Right renal pelvis (tissue), 4 donors: ENCODE data around the gene EPS8. TPM values are rescaled to one million over a fixed set of nuclear protein-coding genes. Genes with fewer than 3 reads are reported as not detected.

ENCODE experiments used
- DNase-seq, 4 donors: peaks; one replicate each; pipeline ENCODE4 v3.0.0-alpha.2; 2013; ENCODE audit warnings: low read depth in 4 of 4, low spot score in 3 of 4, missing footprints in 1 of 4
- polyA plus RNA-seq, 4 donors: library from polyadenylated mRNA; unstranded; fragments of 120-200 nt; gene quantifications; one replicate each; pipeline ENCODE4 v1.2.1, GENCODE V29; 2013; ENCODE audit not compliant: insufficient read length in 4 of 4

The EPS8 gene
- polyA plus RNA-seq, 4 donors, result 56.9 to 65.8 (median 61.9) TPM

DNA sequence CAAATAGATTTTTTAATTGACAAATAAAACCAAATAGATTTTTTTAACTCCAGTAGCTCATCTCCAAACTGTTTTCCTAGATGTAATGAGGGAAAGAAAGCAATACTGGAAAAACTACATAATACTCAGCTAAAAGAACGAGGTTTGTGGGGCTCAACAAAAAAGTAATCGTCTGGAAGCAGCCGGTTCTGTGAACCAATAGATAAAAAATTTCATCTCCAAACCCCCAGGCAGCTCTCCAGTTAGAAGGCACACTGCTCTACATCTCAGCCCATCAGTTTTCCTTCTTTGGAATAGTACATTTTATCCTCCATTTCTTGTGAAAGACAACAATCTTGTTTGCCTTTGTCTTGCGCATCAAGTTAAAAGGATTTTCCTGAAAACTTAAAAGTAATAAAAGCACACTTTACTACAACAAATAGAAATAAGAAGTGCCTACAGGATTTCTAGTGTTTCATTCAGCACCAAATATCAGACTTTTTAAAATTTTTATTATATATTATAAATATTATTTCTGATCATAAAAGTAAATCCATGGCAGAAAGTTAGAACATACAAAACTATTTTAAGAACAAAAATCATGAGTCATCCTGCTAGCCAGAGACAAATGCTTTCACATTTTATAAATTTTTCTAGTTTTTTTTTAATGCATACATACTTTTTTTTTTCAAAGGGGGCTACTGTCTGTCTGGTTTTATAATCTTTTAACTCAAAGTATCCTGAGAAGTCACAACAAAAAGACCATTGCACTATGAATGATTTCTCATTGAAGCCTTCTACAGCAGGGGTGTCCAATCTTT is 67.7 kb downstream of the EPS8 start:
- no peak for DNase-seq

DNA sequence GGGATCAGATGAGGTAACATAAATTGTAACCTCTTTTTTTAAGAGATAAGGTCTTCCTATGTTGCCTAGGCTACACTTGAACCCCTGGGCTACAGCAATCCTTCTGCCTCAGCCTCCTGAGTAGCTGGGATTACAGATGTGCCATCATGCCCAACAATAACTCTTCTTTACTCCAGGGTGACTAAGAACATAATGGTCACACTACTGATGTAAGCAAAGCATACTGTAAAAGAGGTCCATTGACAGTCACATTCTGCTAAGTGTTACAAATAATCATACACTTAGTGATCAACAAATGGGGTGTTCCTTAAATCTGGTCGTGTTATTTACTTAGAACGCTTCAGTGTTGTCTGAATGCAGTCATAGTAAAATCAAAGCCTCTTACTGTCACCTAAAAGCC is 68.9 kb downstream of the EPS8 start:
- DNase-seq, result no peak

DNA sequence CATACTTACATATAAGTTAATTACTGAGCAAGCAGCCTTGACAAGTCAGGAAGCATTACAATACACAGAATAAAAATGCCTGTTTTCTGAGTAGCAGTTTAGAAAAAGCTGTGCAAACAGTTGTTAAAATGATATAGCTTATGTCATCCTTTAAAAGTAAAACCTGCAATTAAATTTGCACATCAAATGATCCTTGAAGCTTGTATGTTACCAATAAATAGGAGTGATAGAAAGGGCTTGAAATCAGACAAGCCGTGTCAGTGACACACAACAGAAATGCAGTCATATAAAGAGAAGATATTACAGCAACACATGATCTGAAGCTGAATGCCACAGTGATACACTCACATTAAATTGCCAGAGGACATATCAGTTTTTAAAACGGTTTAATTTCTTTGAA is 70.0 kb downstream of the EPS8 start:
- DNase-seq, result no peak

DNA sequence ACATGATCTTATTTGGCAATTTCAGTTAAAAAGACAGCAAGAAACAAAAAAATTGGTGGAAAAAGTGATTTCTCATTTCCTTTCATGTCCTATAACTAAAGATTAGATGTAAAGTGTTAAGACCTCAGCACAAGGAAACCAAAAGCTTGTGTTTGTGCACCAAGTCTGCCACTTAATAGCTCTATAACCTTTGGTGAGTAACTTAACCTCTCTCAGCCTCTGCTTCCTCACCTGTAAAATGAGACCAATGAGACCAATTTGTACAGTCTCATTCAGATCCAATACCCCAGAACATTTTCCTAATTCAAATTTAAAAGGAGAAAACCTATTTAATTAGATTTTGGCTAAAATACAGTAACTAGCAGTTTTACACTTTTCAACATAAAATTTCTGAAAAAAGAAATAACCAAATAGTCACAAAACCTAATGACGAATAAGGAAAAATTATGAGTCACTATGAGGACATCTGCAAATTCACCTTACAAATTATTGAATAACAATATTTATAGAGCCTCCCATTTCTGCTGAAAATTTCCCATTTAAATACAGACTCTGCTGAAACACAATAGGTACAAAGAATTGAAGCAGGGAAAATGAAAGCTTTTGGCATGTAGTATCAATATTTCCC is 71.1 kb downstream of the EPS8 start:
- DNase-seq, result no peak

DNA sequence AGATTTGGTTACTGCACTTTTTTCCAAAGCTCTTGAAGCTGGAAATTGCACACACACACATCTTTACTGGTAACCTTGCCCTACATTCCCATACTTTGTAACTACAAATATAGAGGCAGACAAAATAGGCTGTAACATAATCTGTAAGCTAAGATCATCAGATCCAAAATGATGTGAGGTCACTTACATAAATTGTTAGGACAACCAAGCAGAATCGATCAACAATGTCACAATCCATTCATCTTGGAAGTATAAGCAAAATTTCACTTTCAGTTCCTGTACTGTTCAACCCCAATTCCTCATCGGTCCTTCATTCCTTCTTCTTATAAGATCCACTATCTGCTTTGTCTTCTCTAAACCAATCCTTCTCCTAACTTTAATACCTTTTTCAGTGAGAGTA is 72.6 kb downstream of the EPS8 start:
- DNase-seq, result no peak

DNA sequence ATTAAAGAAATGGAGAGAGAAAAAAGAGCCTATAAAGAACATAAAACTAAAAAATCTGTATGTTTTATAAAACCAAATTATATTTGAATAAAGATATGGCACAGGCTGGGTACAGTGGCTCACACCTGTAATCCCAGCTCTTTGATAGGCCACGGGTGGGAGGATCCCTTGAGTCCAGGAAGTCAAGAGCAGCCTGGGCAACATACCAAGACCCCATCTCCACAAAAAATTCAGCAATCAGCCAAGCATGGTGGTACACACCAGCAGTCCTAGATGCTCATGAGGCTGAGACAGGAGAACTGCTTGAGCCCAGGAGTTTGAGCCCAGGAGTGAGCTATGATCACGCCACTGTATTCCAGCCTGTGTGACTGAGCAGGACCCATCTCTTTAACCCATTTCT is 74.9 kb downstream of the EPS8 start:
- no peak for DNase-seq

DNA sequence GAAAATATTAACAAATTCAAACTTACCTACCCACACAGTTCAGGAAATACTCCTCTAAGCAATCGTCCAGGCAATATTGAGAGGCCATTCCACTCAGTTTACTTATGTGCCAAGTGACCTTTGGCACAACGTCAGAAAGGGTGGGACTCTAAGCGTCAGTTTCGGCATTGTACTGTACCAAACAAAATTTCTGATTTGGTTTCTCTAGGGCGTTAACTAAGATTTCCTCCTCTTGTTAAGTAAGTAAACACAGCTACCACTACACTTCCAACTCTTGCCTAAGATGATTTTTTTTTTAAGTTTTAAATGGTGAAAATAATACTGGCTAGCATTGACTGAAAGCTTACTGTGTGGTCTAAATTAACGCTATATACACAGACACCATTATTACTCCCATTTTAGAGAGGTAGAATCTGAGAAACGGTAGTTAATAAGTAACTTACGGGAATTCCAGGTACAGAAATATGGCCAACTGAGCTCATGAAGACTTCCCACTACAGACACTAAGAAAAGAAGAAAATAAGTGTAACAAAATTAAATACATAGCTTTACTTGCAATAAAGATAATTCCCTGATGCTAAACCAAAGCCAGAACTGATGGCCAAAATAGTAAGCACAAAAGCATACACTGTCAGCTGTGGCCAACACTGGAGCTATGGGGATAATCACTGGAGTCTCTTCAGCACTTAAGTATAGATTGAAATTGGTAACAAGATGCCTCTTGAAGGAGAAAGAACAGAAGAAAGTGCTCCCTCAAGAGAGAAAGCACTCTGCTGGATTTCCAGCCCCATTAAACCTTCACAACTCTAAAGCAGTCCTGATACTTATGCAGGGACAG is 76.1 kb downstream of the EPS8 start:
- no peak for DNase-seq

DNA sequence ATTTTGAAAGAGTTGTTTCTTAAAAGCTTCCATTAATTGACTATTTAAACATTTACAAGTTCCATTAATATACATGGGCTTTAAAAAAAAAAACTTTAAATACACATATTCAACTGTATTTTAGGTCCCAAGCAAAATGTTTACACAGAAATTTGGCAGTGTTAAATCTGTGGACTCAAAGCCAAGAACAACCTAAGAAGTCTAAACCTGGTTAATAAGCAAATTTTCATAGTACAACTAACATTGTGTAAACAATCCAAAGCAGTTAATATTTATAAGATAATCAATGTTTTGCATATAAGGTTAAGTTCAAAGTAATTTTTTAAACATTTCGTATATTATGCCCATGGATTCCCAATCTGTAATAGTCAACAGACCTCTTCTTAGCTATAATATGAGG is 77.0 kb downstream of the EPS8 start:
- DNase-seq, result no peak

DNA sequence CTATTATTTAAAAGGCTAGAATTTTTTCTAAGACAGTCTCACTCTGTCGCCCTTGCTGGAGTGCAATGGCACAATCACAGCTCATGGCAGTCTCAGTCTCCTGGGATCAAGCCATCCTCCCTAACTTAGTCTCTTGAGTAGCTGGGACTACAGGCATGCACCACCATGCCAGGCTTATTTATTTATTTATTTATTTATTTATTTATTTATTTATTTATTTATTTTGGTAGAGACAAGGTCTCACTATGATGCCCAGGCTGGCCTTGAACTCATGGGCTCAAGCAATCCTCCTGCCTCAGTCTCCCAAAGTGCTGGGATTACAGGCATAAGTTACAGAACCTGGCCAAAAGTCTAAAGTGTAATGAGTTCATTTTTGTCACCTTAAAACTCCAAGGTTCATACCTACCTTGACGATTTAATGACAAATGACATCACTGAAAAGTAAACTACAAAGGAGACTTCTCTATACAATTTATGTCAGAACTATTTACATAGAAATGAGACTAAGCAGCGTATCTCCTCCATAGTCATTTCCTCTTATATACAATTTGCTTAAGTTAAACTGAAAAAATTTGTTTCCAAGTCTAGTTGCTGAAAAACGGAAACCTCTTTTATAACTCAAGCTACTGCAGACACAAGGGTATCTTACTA is 78.2 kb downstream of the EPS8 start:
- no peak for DNase-seq

DNA sequence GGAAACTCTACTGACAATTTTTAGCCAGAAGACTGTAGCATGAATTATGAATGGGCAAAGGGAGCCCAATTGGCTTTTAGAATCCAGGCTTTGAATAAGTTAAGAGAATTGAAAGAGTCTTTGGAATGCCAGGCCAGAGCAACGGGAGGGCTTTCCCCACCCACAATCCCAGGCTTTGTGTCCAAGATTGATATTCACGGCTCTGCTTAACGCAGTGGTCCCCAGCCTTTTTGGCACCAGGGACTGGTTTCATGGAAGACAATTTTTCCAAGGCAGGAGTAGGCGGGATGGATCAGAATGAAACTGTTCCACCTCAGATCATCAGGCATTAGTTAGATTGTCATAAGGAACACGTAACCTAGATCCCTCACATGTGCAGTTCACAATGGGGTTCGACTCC is 79.6 kb downstream of the EPS8 start:
- no peak for DNase-seq

DNA sequence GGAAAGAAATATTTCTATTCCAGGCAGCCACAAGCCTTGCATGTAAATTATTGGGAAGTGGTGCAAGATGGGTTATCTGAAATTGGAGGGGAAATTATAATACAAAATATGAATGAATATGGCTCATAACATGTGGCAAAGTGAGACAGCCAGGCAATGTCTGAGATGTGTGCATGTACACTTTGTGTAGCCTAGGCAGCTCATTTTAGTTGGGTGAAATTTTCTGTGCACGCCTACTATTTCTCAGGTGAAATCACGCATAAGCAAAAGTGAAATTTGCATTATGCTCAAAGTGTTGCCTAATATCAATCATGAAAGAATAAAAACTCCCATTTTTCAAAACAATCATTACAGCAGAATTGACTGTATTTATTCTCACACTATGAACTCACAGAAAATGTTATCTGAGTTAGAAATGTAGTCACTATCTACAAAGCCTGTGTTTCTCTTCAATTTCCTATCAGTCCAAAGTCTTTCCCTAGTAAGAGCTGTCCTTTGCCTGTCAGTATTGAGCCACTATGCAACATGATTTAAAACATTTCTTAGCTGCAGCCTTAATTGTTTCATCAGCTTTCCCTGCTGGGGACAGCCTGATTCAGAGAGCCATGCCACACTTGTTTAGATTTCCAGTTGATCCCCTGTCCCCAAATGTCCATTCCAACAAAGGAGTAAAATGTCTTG is 80.7 kb downstream of the EPS8 start:
- DNase-seq, result no peak

DNA sequence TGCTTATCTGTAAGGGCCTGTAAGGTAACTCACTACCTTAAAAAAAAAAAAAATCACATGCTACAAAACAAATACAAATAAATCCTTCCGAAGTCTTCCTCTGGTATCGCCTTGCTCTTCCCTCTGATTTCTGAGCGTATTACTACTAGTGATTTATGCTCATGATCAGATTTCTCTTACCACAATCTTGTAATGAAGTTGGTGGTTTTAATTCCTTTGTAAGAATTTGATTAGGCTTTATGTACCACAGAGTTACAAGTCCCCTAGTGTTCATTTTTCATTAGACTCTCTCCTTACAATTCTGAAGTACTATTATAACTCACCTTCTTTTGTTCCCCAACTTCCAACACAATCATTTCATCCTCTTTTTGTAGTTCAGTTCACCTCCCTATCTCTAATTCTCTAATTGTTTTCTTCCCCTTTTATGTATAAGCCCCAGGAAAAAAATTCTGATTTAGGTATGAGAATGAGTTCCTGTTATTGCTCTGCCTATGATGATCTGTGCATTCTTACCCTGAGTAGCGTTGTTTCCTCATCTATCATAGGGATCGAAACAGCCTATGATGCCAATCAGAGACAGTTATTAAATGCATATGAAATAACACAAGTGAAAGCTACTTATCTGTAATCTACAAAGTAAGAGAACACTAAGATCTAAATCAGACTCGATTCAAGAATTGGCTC is 81.5 kb downstream of the EPS8 start:
- DNase-seq, result no peak

DNA sequence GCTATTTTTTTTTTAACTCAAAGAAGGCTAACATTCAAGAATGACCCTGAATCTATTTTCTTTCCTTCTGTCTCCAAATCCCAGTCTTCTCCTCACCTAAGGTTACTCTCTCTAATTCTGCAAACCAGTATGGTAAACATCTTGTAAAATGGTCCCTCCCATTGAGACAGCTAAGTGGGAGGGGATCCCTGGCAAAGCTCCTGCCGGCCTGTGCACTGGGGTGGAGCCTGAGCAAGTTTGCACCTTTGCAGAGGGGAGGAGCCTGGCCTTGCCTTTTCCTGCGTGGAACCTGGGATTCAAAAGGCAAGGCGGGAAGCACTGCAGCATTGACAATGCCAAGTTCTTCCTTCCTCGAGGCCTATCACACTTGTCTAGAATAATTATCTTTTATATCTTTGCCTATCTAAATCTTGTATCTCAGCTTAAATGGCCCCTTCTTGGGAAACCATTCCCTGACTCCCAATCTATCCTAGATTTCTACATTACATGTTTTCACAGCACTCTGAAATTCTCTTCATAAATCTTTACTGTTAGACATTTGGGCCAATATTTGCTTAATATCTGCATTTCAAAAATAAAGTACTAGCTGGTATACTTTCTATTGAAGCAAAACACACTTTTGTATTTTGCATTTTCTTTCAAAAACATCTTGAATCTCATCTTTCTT is 83.0 kb downstream of the EPS8 start:
- no peak for DNase-seq

DNA sequence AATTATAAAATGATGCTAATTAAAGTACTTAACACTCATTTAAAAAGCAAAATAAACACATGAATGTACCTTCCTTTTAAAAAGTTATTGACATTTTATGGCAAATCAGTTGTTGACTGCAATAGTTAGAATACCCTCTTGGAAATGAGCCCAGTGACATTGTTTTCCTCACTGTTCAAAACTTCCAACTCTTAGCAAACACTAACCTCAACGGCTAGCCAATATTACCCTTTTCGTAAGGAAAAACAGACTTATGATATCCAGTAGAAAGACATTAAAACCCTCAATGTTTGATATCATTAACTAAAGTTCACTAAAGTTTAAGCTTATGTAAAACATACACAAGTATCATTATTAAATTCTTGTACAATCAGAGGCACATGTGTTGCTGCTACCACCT is 83.6 kb downstream of the EPS8 start:
- DNase-seq, result no peak

DNA sequence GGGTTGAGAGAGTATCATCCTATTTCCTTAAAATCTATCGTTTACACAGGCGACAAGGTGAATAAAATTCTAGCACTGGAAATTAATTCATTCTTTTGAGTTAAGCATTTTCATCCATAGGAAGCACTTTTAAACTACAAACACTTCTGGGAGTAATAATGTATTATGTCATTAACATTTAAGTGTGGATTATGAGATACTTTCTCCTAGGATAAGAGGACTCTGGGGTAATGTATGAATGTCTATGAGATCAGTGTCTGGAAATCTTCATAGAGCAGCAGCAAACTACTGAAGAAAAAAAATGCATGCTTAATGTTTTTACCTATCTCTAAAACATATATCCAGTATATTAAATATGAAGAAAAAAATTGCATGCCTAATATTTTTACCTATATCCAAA is 86.9 kb downstream of the EPS8 start:
- no peak for DNase-seq

DNA sequence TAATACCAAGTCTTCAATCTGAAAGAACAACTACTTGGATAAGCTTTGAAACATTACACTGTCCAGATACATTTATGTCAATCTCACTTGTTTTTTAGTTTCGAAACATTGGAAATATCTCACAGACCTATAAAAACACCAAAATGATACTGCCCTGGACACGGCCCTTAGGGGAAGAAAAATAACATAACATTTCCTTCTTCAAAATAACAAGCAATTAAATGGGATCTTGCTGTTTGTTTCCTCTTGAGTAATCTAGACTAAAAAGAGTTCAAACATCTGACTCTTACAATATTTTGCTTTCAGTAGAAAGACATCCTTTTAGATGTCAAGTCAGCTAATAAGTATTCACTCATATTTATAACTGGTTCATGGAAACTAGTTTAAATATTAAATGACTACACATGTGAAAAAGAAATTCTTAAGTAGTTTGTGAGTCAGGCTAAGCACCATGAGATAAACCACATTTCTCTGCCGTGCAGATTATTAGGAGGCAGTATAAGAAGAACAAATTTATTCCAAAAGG is 87.5 kb downstream of the EPS8 start:
- DNase-seq, result peak in 1 of 4 donors; percentile 15

DNA sequence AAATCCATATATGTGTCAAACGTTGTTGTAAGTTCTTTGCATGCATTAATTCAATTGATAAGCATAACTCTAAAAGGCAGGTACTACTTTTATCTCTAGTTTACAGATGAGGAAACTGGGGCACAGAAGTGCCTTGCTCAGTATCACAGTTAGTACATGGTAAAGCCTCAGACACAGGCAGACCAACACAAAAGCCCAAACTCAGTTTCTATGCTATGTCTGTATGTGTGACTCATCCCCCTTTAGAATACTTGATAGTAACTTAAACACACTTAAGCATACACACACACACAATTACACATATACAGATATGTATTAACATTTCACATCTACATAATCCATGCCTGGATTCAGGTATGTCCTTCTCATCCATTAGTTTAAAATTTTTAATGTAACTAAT is 88.0 kb downstream of the EPS8 start:
- no peak for DNase-seq

DNA sequence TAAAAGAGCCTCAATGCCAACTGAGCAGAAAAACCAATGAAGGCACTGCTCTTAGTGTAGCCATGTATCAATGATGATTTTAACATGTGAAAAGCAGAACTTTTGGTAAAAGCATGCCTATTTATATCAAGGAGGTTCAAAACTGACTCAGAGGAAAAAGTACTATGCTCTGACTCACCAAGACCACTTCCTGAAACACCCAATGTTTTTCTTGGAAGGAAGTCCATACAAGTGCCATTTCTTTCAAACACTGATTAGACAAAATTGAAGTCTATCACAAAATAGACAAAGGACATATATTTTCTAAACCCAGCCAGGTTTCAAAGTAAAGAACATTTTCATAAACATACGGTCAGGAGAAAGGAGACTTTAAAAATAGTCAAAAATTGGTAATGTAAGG is 88.6 kb downstream of the EPS8 start:
- DNase-seq, result no peak

DNA sequence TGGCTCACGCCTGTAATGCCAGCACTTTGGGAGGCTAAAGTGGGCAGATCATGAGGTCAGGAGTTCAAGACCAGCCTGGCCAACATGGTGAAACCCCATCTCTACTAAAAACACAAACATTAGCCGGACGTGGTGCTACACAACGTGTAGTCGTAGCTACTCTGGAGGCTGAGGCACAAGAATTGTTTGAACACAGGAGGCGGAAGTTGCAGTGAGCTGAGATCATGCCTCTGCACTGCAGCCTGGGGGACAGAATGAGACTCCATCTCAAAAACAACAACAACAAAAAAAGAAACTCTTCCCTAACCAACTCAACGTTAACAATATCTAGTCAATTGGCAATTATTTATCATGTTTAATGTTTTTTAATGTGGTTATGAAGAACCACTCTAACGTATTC is 89.3 kb downstream of the EPS8 start:
- no peak for DNase-seq
